Epithelial cell of proximal tubule (primary cell): ENCODE results near the gene NT5C1B. TPM values are rescaled to one million over a fixed set of nuclear protein-coding genes. Genes with fewer than 3 reads are reported as not detected.

Experiments used
- DNase-seq: peaks from one replicate; pipeline ENCODE4 v3.0.0-alpha.2; 2011; ENCODE audit warnings: low read depth
- H3K4me3 ChIP-seq: 2 replicates; pipeline ENCODE4 v1.5.1; 2011; ENCODE audit warnings: low read depth, mild to moderate bottlenecking, low read length
- total RNA-seq: library from RNA; depleted of rRNA; stranded (reverse); fragments of >200 nt; gene quantifications from 2 replicates; pipeline ENCODE4 v1.2.3, GENCODE V29; 2015
- TF ChIP-seq, protein P1 (sequence below): conservative IDR thresholded peaks from 2 replicates; pipeline ENCODE4 v1.5.1; 2012; ENCODE audit warnings: low read depth, mild to moderate bottlenecking, low read length

Gene NT5C1B
- total RNA-seq, 1 donor from 2014 or later = not detected

DNA sequence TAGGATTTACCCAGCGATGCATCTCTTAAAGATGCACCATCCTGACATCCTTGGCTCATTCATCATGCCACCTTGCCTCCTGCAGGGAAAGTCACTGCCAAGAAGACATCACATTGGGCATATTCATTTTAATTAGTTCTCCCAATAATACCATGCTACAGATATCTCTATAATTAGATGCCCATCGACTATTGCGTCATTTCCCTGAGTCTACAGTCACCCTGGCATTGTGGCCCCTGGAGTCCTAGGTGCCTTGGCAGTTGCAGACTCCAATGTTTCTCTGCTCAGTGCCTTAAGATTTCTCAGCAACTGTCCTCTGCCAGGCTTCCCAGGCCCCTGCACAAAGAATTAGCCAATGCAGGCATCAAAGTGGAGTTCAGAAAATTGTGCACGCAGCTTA, 61.5 kb downstream of the NT5C1B start:
- DNase-seq = no peak
- no peak overlapping the region for H3K4me3 ChIP-seq
- TF ChIP-seq, protein P1, sequence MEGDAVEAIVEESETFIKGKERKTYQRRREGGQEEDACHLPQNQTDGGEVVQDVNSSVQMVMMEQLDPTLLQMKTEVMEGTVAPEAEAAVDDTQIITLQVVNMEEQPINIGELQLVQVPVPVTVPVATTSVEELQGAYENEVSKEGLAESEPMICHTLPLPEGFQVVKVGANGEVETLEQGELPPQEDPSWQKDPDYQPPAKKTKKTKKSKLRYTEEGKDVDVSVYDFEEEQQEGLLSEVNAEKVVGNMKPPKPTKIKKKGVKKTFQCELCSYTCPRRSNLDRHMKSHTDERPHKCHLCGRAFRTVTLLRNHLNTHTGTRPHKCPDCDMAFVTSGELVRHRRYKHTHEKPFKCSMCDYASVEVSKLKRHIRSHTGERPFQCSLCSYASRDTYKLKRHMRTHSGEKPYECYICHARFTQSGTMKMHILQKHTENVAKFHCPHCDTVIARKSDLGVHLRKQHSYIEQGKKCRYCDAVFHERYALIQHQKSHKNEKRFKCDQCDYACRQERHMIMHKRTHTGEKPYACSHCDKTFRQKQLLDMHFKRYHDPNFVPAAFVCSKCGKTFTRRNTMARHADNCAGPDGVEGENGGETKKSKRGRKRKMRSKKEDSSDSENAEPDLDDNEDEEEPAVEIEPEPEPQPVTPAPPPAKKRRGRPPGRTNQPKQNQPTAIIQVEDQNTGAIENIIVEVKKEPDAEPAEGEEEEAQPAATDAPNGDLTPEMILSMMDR = no peak

DNA sequence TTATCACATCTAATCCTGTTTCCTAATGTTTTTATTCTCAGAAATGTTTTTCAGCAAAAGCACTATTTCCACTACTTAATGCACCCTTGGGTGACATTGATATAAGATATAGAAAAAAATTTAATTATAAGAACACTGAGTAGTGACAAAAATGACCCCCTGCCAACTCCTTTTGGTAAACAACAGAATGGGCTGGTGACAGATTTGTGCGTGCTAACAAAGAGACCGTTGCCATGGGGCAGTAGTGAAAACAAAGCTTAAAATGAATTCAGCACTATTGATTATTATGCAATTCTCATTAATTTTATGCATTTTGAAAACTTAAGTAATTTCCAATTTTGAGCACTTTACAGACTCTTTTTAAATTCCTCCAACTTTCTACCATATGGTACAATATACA, 62.0 kb downstream of the NT5C1B start:
- TF ChIP-seq, protein P1 = no peak
- no peak for DNase-seq
- H3K4me3 ChIP-seq = no peak overlapping the region

DNA sequence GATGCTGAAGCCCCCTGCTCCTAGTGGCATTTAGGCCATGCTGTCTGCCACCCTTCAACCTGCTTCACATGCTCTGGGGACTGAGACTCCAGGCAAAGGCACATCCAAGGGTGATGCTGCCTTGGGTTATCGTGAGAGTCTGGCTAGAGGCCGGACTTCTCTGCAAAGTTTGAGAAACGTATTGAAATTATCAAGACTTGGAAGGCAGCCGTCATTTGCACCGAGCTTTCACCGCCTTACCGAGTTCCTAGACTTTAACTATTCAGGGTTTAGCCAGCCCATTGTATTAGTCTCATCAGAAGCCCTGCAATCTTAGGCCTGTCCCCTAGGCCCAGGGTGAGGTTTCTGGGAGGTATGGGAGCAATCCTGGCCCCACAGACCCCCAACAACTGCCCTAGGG, 62.9 kb downstream of the NT5C1B start:
- H3K4me3 ChIP-seq = no peak overlapping the region
- TF ChIP-seq, protein P1 = no peak
- no peak for DNase-seq

DNA sequence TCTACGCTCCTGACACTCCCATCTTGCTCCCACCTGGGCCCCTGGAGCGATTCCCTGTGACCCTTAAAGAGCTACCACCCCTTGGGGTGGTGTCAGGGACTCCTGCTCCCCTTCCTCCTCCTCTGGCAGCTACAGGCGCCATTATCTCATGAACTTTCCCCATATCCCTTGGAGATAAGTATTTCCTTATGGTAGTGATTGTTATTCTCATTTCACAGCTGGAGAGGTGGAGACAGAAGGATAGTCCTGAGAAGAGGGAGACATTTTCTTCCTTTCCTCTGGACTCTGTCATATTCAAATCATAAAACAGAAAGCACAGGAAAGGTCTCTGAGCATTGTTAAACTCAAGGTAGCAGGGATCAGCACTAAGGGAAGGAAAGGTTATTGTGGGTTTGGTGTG, 63.5 kb downstream of the NT5C1B start:
- TF ChIP-seq, protein P1 = no peak
- H3K4me3 ChIP-seq = no peak overlapping the region
- no peak for DNase-seq

DNA sequence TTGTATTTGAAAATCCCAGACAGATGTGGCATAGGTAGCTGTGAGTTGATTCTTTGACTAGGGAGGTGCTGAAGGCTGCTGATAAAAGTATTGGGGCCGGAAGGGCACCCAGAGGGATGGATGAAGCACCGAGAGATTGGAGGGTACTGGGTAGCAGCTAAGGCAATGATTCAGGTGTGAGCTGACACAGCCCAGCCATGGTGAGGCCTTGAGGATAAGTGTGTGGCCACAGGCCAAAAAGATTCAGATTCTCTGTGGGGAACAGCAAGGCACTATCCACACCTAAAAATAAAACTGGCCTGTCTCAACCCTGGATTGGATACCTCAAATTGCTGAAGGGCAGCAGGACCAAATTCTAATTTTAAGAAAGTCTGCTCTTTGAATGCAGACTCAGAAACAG, 64.1 kb downstream of the NT5C1B start:
- TF ChIP-seq, protein P1 = no peak
- H3K4me3 ChIP-seq = no peak overlapping the region
- no peak for DNase-seq

DNA sequence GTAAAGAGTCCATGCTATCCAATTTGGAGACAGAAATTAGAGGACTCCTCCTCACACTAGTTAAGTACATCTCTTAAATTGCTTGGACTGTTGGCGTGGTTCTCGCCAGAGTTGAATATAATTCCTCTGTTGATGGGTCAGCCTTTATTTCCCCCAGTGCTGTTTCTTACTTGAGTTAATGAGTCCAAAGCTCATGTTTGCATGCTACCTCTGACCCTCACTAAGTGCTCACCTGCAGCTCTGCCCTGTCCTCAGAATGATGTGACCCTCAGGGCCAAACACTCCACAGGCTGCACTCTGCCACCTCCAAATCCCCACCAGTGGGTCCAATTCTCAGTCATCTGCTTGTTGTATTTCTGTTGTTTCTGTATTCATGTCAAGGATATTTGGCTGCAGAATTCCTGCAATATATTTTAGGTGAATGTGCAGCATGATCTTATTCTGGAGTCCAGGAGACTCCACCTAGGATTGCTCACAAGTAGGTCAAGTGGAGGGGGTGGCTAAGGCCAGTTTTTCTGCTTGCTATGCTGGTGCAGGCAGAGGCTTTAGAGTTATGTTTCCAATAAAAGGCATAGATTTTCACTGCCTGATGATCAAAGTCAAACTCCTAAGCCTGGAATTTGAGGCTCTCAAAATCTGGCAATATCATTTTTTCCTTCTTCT, 66.8 kb downstream of the NT5C1B start:
- TF ChIP-seq, protein P1 = no peak
- no peak for DNase-seq

More for the DNA sequence above, 66.8 kb downstream of the NT5C1B start:
- no peak overlapping the region for H3K4me3 ChIP-seq
